ENCODE results near the gene TAOK2.
"Not testable (repeated sequence)": the region's sequence is repeated elsewhere in the genome, so short reads cannot be mapped to it uniquely, and the experiment has no call there.

Gene TAOK2

GRCh38 chr16:30011714-30012504 is 38.2 kb downstream of the TAOK2 start:
- no peak for TF ChIP-seq CTCF (IDR thresholded peaks at IDR 0.05; ENCODE audit: insufficient read depth, low read depth, low read length, missing control alignments)
- no peak overlapping the region for H3K4me3 ChIP-seq (ENCODE audit: low read depth, low read length)
- no peak for DNase-seq (ENCODE audit: low read depth)

- H3K4me3 ChIP-seq (ENCODE audit: low read depth, low read length); DNase-seq (ENCODE audit: low read depth): not testable (repeated sequence)
These were observed 38.9 kb downstream of the TAOK2 start for GRCh38 chr16:30012598-30012997.

- not testable (repeated sequence) for H3K4me3 ChIP-seq (ENCODE audit: low read depth, low read length); DNase-seq (ENCODE audit: low read depth)
These were observed 41.8 kb downstream of the TAOK2 start for GRCh38 chr16:30015450-30015849.

- DNase-seq (ENCODE audit: low read depth), result no peak
- no peak for TF ChIP-seq CTCF (IDR thresholded peaks at IDR 0.05; ENCODE audit: insufficient read depth, low read depth, low read length, missing control alignments)
These were observed 43.0 kb downstream of the TAOK2 start for GRCh38 chr16:30016555-30017276.

GRCh38 chr16:30017277-30017656 is 43.6 kb downstream of the TAOK2 start:
- no peak for TF ChIP-seq CTCF (IDR thresholded peaks at IDR 0.05; ENCODE audit: insufficient read depth, low read depth, low read length, missing control alignments)
- no peak for DNase-seq (ENCODE audit: low read depth)

More at GRCh38 chr16:30016555-30017276, 43.0 kb downstream of the TAOK2 start:
- H3K4me3 ChIP-seq (ENCODE audit: low read depth, low read length), result no peak overlapping the region

GRCh38 chr16:30017937-30018336 is 44.3 kb downstream of the TAOK2 start:
- not testable (repeated sequence) for DNase-seq (ENCODE audit: low read depth); H3K4me3 ChIP-seq (ENCODE audit: low read depth, low read length)

More at GRCh38 chr16:30017277-30017656, 43.6 kb downstream of the TAOK2 start:
- H3K4me3 ChIP-seq (ENCODE audit: low read depth, low read length), result no peak overlapping the region

- H3K4me3 ChIP-seq (ENCODE audit: low read depth, low read length), result no peak overlapping the region
These were observed 45.1 kb downstream of the TAOK2 start for GRCh38 chr16:30018731-30019158.

GRCh38 chr16:30022887-30023286 is 49.2 kb downstream of the TAOK2 start, which contains the start of gene C16orf92:
Gene C16orf92 (plus strand): TSS chr16:30023198. CDS start chr16:30023341, 143 bp downstream.
- no peak for TF ChIP-seq CTCF (IDR thresholded peaks at IDR 0.05; ENCODE audit: insufficient read depth, low read depth, low read length, missing control alignments)
- no peak within 1 kb of the TSS for H3K4me3 ChIP-seq (ENCODE audit: low read depth, low read length)
- DNase-seq (ENCODE audit: low read depth), result no peak

More at GRCh38 chr16:30018731-30019158, 45.1 kb downstream of the TAOK2 start:
- no peak for DNase-seq (ENCODE audit: low read depth)
- no peak for TF ChIP-seq CTCF (IDR thresholded peaks at IDR 0.05; ENCODE audit: insufficient read depth, low read depth, low read length, missing control alignments)
